NCI-H2196 (cell line): ENCODE measurements around the gene CSF1R.

ENCODE experiments used
- DNase-seq: peaks from one replicate; lab custom pipeline; 2025; ENCODE audit not compliant: unreplicated experiment; lab: John Stamatoyannopoulos, UW

Gene CSF1R

DNA sequence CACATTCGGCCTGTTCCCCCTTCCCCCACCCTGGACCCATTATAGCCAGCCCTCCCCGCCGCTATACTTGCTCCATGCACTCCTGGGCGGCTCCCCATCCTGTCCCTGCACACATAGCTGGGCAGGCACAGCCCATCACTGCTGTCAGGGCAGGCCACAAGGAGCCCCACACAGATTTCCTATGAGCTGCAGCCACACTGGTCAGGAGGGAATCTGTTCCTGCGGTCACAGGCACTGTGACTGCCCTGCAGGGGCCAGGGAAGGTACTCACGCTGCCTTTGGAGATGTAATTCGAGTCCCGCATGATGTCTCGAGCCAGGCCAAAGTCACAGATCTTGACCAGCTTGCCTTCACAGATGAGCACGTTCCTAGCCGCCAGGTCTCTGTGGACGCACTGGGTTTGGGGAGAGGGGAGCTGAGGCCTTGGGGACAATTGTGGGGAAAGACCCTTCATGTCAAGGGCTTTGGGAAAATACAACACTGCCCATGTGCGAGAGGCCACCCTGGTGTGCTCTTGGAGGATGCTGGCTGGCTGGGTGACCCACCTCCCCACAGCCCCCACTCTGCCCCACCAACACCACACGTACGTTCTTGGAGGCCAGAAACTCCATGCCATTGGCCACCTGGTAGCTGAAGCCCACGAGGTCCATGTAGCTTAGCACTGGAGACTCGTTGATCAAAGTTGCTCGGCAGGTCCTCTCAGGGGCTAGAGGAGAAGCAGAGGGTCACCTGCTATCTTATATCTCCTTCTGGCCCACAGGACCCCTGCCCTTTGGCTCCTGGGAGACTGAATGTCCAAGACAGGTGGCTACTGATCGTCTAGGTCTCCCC, 34.5 kb upstream of the CSF1R start:
- no peak for DNase-seq

DNA sequence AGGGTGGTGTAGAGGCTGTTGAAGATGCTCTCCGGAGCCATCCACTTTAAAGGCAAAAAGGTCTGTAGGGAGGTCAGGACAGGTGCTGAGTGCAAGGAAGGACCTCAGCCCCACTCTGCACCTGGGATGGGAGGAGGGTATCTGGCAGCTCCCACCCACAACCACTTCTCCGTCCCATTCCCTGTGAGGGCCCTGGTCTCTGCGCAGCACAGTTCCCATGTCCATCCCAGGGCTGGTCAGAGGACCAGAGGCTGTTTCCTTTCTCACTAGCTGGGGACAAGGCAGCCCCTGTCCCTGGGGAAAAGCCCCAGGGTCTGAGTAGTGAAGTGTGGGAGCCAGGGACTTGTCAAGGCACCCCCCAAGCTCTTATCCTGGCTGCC, 33.7 kb upstream of the CSF1R start:
- no peak for DNase-seq

DNA sequence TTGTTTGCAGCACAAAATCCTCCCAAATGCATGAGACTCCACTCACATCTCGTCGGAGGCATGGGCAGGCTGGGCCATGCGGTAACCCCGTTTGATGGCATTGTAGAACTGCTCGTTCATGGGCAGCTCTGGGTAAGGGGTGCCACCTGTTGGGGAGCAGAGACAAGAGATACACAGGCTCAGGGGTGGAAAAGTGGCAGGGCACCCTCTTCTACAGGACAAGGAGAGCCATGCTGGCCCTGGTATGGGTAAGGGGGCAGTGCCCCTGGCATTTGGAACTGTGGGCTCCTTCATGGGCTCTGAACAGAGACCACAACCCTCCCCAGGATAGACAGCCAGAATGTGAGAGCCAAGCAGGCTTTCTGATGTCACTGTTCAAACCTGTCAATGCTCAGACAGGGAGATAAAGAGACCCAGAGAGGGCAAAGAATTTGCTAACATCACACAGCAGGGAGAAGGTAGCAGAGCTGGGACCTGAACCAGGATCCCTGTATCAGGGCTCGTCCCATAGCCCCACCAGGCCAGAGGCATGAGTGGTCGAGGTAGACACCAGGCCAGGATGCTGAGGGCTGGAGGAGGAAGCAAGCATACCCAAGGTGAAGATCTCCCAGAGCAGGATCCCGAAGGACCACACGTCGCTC, 33.2 kb upstream of the CSF1R start:
- DNase-seq: no peak

DNA sequence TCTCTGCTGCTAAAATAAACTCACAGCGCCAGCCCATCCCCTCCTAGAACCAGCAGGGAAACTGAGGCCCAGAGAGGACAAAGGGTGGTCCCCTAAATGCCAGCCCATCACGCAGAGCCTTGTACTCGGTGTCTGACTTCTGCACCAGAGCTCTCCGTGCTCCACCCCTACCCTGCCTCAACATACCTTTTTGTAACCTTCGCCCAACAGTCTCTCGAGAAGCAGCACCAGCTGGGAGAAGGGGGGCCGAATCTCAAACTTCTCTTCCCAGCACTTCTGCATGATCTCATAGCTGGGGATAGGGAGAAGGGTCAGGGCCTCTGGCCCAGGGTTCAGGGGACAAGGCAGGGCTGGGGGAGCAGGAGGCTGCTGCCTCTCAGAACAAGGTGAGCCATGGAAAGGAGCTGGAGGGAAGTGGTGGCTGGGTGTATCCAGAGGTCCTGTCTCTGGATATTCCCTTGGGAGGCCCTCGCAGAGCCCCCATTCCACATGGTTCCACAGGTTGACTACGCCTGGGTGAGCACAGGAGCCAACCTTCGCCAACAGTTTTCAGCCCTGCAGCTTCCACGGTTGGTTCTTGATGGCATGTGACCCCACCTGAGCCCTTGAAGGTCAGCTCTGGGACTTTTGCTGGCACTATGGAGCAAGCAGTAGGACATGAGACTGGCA, 32.3 kb upstream of the CSF1R start:
- no peak for DNase-seq

DNA sequence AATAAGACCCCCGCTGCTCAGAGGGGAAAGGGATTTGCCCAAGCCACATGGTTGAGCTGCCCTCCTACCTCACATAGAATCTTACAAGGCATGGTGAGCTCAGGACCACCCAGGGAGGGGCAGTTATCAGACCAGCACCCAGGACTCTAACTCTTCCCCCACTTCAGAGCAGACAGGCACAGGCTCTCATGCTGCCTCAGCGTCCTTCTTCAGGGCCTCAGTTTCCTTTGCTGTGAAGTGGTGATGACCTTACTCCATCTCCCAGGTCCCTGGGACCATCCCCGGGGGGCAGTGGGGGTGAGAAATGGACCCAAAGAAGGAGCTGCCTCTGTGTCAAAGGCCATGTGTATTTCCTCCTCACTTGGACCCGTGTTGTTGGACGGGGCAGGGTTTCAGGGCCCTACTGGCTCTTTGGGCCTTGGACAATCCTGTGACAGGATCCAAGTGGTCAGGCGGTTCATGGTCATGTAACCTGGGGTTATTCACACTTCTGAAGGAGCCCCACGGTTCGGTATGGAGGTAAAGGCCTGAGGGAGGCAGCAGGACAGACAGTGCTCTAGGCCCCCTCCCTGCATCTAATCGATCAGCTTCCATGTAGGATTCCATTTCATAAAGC, 31.7 kb upstream of the CSF1R start:
- DNase-seq: no peak

DNA sequence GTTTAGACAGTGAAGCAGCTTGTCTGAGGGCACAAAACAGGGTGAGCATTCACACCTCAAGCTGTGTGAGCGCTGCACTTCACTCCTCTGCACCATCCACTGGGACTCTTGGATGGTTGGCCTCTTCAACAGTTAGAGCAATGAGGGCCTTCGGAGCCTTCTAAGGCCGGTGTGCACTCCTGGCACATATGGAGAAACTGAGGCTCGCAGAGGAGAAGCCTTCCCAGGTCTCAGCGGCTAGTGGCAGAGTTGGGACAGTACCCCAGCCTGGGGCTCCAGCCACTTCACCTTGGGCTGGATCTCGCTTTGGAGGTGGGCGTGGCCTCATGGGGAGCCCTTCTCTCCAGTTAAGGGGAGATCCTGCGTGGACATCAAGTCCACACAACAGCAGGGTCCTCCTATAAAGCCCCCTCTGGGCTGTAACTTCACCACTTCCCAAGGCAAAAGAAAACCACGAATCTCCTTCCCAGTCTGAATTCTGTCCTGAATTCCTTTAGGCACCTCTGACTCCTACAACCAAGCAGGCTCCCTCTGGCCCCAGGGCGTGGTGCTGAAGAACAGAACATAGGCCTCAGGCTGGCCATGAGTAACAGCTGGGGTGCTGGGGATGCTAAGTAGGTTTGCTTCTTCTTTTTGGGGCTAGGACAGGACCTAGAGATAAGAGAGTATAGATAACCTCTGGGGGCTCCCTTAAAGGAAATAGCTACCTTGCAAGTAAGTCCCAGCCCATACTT, 30.5 kb upstream of the CSF1R start:
- DNase-seq: no peak

DNA sequence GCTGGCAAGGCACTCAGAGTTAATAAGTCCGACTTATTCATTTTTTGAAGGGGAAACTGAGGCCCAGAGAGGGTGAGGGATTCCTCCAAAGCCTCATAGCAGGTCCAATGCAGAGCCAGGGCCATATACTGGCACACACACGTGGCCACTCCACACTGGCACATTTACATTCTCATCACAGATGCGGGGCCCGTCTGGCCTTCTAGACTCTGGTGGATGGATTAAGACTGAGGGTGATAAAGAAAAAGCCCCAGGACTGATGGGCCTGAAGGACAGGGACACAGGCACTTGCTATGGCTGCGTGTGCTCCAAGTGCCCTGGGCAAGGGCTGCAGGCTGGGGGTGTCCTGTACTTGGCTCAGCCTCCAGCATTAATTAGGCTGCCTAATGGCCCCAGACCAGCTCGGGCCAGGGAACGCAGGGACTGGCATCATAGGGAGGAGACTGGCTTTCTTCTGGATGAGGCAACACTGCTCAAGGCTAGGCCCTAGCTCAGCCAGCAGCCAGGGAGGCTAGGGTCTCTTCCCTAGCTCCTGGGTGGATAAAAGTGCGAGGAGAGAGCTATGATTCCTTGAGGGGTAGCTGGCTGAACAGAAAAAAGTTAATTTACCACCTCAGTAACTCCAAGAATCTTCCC, 28.5 kb upstream of the CSF1R start:
- no peak for DNase-seq

DNA sequence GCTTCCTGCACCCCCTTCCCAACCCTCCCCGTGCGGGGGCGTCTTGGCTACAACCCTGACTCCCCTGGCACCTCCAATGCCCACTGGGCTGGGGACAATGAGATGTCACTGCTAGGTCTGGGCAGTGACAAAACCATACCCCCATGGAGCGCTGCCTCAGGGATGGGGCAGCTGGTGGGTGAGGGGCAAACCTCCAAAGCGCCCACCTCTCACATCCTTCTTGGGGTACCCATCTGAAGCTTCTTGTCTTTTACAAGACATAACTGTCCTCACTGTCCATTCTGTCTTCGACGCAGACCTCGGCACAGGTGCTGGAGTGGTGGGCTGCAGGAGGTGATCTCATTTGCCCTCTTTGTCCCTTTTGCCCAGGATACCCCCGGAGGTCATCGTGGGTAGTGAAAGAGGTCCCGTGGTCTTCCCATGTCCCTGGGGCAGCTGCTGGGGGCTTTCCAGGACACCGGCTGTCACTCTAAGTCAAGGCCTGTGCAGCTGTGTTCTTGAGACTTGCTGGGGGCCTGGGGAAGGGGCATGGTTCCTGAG, 27.8 kb upstream of the CSF1R start:
- DNase-seq: no peak

DNA sequence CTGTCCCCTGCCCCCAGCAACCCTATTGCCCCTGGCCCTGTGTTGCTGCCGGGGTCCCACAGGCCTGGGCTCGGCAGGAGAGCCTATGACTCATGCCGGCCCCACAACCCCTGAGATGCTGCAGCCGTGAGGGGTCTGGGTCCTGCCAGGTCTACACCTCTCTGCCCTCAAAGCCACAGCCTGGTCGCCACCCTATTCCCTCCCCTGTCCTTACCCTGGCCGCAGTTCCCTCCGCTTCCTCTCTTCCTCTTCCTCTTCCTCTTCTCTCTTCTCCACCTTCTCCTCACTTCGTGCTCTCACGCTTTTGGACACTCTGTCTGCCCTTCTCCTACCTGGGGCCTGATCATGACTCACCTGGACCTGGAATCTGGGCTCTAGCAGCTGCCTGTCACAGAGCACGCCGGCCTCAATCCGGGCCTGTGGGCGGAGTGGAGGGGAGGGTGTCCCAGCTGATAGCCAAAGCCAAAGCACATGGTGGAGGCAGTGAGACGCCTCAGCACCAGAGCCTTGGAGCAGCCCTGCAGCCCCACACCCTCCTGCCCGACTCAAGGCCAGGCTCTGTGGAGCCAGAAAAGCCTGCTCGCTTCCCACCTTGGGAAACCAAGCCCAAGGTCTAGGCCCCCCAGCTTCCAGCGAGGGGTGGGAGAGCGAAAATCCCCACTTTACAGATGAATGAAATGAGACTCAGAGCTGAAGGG, 26.8 kb upstream of the CSF1R start:
- DNase-seq: no peak

DNA sequence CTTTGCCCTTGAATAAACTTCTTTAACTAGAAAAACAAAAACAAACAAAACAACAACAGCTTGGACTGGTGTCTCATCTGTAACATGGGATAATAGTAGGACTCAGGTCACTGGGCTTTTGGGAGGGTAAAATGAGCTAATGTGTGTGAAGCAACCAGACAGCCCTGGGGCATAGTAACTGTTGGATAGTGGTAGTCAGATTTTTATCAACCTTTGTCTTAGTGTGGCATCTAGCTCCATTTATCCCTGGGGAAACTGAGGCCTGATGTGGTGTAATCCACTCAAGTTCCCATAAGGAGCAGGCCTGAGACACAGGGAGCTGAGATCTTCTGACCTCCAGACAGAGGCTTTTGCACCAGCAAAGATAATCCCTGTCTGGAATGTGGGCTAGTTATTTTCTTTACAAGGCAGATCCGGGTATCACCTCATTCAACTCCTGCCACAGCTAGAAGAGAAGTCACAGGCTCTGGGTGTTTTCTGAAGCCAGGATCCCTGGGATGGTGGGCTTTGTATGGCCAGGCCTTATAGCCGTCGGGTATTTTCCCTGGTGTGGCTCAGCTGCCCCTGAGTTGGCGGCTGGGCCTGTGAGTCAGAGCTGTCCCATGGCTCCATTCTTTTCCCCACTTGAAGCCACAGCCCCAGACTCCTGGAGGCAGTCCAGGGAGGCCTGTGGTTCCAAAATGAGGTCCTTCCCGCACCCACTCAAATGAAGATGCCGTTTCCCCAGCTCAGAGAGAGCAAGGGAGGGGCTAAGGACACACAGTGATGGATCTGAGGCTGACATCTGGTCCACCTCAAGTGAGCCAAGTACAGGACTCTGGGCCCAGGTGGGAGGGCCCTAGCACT, 26.1 kb upstream of the CSF1R start:
- no peak for DNase-seq

DNA sequence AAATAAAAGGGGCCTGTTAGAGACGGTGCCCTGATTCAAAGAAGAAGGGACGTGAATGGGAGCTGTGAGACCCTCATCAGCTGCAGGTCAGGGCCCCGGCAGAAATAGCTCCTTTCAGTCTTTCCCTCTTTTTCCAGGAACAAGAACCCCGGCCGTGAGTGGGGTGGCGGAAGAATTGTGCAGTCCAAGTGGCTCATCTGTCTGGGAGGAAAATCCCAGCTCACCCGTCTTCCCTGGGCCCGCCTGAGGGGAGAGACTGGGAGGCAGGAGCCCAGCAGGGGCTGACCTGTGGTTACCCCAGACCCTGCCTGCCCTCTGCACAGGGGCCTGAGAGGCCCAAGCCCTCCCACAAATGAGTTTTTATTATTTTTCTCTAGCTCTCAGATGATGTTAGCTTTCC, 24.8 kb upstream of the CSF1R start:
- no peak for DNase-seq

DNA sequence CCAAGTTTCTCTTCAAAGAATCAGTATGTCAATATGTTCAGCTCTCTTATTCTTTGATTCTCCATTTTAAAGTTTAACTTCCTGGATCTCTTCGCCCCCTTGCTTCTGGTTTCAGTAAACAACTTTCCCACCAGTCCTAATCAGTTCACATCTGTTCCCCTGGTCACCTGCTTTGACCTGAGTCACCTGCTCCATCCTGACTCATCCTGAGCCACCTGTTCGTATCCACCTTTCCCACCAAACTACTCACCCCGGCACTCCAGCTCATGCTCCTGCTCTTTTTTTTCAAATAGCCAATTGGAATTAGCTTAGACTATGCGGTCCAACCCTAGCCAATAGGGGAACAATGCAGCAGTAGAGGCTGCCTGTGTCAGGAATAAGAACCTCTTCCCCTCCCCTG, 23.6 kb upstream of the CSF1R start:
- no peak for DNase-seq

DNA sequence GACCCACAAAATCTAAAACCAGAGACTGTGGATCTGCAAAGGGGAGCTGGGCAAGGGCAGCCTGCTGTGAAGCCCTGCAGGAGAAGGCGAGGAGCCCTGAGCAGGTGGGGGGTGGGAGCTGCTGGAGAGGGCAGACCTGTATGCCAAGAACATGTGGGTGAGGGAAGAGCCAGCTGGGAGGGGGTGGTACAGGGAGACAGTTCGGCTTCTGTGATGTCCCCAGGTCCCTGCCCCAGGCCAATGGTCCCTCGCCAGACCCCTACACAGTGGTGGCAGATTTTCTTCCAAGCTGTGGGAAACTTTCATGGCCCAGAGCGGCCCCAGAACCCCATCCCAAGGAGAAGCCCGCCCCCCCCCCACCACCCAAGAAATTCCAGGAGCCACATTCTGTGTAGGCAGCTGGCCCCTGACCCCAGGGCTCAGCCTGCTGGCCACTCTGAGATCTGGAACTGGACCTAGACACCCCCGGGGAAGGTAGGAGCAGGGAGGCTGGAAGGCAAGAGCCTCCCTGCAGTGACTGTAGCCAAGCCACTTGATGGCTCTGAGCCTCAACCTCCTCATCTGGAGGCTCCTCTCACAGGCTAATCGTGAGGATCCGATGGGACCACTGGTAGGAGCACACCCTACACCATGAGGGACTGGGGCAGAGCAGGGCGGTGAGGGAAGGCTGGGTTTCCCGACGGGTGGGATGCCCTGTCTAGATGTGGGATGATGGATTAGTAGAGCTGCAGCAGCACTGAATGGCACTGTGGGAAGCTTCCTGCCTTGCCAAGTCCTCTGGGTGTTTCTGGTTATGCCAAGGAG, 22.6 kb upstream of the CSF1R start:
- no peak for DNase-seq

DNA sequence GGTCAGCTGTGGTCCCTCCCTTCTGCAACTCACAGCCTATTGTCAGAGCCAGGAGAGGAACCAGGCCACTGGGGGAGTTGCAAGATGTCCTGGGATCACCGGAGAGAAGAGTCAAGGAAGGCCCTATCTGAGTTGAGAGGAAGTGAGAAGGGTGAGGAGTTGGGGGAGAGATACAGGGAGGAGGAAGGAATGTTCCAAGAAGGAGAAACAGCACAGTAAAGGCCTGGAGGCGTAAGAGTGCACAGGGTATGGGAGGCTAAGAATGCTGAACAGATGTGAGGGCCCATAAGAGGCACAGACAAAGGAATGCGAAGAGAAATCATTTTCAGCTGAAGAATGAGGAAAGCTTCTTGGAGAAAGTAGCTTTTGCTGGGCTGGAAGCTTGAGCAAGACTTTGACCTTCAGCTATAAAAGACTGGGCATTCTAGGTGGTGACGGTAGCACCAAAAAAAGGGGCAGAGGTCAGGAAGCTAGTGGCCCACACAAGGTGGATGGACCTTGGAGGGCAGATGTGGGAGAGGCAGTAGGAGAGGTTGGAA, 21.6 kb upstream of the CSF1R start:
- DNase-seq: no peak

DNA sequence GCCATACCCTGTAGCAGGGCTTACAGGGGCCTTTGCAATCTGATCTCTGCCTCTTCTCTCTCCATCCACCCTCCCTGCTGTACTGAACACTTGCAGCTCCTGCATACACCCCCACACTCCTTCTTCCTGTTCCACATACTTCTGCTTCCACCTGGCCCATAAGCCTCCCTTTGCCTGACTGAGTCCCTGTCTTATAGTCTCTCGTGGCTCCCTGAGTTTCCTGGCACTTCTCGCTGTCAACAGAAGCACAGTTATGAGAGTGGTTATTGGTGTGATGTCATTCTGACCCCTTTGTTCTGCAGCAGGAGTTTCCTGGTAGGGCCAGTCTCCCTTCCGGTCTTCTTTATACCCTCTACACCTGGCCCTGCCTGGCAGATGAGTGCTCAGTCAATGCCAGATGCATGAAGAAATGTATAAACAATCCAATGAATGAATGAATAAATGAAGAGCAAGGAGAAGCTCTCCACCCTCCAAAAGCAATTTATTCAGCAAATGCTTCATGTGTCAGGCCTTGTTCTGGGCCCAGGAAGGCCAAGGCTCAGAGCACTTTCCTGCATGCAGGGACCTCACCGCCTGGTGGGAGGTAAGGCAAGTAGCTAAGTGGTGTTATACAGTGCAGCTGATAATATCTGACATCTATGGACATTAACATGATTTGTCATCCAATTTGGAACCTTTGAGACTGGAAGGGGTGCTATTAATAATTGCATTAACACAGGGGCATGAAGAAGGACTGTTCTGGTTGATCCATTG, 20.5 kb upstream of the CSF1R start:
- peak; percentile 66 for DNase-seq

DNA sequence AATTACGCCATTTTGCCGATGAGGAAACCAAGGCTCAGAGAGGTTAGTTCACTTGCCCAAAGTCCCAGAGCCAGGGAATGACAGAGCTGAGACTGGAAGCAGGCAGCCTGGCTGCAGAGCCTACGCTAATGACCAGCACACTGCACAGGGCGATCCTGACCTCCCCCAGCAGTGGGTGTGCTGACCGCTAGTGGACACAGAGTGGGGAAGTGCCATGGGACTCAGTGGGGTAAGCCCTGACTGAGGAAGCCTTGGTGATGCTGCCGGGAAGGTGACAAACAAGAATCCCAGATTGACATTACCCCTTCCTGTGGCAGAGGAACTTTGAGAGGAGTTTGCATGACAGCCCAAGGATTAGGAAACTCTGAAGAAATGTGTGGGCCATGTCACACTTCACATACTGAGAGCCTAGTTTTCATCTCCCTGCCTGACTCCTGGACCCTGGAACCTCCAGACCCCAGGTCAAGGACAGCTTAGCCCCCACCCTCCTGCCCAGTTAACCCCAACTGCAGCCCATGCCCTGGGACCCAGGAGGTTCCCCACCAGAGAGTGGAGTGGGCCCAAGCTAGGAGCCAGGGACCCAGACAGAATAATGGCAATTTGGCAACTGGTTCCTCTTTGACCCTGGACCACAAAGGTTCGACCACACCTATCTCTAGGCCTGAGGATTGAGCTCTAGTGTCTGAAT, 19.7 kb upstream of the CSF1R start:
- DNase-seq: no peak

DNA sequence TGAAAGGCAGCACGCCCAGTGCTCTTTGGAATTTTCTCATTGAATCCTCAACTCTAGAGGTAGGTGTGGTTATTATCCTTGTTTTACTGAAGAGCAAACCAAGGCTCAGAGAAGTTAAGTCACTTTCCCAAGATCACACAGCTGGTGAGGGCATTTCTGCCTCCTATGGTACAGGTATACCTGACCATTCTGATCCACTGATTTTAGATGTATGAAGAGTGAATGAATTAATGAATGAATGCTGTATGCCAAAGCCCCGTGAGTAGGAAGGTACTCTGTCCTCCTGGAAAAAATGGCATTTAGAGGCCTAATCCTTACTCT, 18.2 kb upstream of the CSF1R start:
- no peak for DNase-seq
